T-helper 1 cell (primary cell): ENCODE results near the gene POU2F1.

ENCODE experiments used
- DNase-seq, 5 donors: peaks; one replicate each; pipeline ENCODE4 v3.0.0-alpha.2; 2012 to 2020
- total RNA-seq, 4 donors: gene quantifications; one replicate each; lab custom pipeline; 2026; lab: John Stamatoyannopoulos, UW

POU2F1 gene
- total RNA-seq, result 41.5 to 48.5 (median 44.7) reads per million in 4 donors

- DNase-seq, result peak; percentile 97 to 99 (median 99)
These were observed at the start of gene POU2F1 for GRCh38 chr1:167220537-167221125. Gene POU2F1 (plus strand): TSS chr1:167220886. CDS start chr1:167220898, 12 bp downstream.

- no peak for DNase-seq
These were observed 49.3 kb upstream of the POU2F1 start for GRCh38 chr1:167171286-167171929.

GRCh38 chr1:167173516-167174184, 47.0 kb upstream of the POU2F1 start:
- DNase-seq, result no peak

GRCh38 chr1:167175901-167176300, 44.8 kb upstream of the POU2F1 start:
- no peak for DNase-seq

- DNase-seq, result no peak
These were observed 41.9 kb upstream of the POU2F1 start for GRCh38 chr1:167178831-167179230.

- DNase-seq, result no peak
These were observed 37.9 kb upstream of the POU2F1 start for GRCh38 chr1:167182571-167183320.

GRCh38 chr1:167184081-167184480, 36.6 kb upstream of the POU2F1 start:
- DNase-seq, result no peak

GRCh38 chr1:167185062-167185461, 35.6 kb upstream of the POU2F1 start:
- DNase-seq, result no peak

GRCh38 chr1:167185974-167186657, 34.6 kb upstream of the POU2F1 start:
- DNase-seq, result no peak

- no peak for DNase-seq
These were observed 33.9 kb upstream of the POU2F1 start for GRCh38 chr1:167186771-167187170.

GRCh38 chr1:167190747-167191237, 29.9 kb upstream of the POU2F1 start:
- DNase-seq, result no peak

- no peak for DNase-seq
These were observed 28.7 kb upstream of the POU2F1 start for GRCh38 chr1:167191958-167192357.

GRCh38 chr1:167194182-167194581, 26.5 kb upstream of the POU2F1 start:
- no peak for DNase-seq

- no peak for DNase-seq
These were observed 24.5 kb upstream of the POU2F1 start for GRCh38 chr1:167196166-167196565.

GRCh38 chr1:167197236-167197635, 23.4 kb upstream of the POU2F1 start:
- no peak for DNase-seq

- DNase-seq, result no peak
These were observed 23.0 kb upstream of the POU2F1 start for GRCh38 chr1:167197692-167198091.

GRCh38 chr1:167198518-167199133, 22.1 kb upstream of the POU2F1 start:
- DNase-seq, result no peak

GRCh38 chr1:167199656-167200055, 21.0 kb upstream of the POU2F1 start:
- DNase-seq, result no peak

GRCh38 chr1:167200272-167200671, 20.4 kb upstream of the POU2F1 start:
- DNase-seq, result no peak

- DNase-seq, result no peak
These were observed 19.9 kb upstream of the POU2F1 start for GRCh38 chr1:167200749-167201148.

GRCh38 chr1:167202049-167202448, 18.6 kb upstream of the POU2F1 start:
- no peak for DNase-seq
